Dedifferentiated amniotic fluid mesenchymal stem cell (primary cell): ENCODE measurements around the gene CCDC192.

Experiments used
- DNase-seq: peaks from one replicate; pipeline ENCODE4 v3.0.0-alpha.2; 2016; ENCODE audit errors: extremely low spot score

The CCDC192 gene

GRCh38 chr5:127884416-127884815 lies 181.2 kb downstream of the CCDC192 start:
- no peak for DNase-seq

GRCh38 chr5:127885176-127885575 lies 182.0 kb downstream of the CCDC192 start:
- DNase-seq: no peak

DNA sequence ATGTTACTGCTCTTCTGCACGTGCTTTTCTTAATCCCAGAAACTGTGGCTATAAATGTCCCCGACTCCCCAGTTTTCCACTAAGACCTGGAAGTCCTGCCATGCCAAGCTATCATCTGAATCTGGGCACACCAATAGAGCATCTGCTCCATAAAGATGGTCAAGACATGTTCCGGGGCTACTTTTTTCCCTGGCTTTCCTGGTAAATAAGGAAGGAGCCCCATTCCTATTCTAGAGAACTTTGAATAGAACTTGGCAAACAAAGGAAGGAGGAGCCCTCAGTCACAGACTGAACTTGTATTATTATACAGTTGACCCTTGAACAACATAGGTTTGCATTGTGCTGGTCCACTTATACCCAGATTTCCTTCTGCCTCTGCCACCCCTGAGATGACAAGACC lies 182.9 kb downstream of the CCDC192 start:
- no peak for DNase-seq

- DNase-seq: no peak
Measured at GRCh38 chr5:127887282-127887681, 184.1 kb downstream of the CCDC192 start.

DNA sequence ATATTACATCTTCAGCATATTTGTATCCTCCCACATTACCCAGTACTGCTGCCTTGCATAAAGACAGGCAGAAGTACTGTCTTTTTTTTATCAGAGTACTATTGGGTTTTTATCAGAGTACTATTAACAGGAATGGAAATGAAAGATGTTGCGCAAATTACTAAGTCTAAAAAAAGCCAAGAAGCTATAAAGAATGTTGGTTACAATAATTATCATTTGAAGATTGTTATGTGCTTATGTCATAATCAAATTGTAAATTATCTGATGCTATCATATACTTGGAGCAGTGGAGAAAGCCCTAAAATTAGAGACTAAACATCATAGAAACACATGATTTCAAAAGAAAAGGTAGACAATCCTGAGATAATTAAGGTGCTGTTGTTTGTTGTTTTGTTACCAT lies 188.8 kb downstream of the CCDC192 start:
- DNase-seq: no peak

GRCh38 chr5:127892467-127893207 lies 189.4 kb downstream of the CCDC192 start:
- no peak for DNase-seq

DNA sequence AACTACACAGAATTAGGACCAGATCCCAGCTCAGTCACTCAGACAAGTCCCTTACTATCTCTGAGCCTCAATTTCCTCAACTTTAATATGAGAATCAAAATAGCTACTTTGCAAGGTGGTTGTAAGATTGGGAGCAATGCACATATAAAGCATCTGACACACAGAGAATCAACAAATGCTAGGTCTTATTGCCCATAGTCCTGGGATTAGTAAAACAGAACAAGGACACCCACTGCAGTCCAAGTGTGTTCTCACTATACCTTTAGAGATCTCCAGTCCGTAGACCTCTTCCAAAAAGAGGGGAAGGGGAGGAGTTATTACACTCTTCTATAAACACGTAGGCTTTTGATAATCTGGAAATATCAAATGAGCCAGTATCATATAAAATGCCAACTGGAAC lies 190.0 kb downstream of the CCDC192 start:
- DNase-seq: no peak

DNA sequence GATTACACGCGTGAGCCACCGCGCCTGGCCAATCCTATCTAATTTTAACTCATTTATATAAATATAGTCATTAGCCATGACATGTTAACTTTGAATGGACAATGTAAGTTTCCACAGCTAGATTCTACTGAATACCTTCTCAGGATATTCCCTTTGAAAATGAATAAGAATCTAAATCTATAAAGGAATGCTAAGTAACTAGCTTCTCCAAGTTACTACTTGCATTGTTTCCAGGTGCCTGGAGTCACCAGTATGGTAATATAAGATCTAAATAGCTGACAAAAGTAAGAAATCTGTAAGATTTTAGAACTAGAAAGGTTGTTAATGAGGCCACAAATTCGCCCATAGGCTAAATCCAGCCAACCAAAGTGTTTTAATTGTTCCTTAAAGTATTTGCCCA lies 191.3 kb downstream of the CCDC192 start:
- DNase-seq: no peak

DNA sequence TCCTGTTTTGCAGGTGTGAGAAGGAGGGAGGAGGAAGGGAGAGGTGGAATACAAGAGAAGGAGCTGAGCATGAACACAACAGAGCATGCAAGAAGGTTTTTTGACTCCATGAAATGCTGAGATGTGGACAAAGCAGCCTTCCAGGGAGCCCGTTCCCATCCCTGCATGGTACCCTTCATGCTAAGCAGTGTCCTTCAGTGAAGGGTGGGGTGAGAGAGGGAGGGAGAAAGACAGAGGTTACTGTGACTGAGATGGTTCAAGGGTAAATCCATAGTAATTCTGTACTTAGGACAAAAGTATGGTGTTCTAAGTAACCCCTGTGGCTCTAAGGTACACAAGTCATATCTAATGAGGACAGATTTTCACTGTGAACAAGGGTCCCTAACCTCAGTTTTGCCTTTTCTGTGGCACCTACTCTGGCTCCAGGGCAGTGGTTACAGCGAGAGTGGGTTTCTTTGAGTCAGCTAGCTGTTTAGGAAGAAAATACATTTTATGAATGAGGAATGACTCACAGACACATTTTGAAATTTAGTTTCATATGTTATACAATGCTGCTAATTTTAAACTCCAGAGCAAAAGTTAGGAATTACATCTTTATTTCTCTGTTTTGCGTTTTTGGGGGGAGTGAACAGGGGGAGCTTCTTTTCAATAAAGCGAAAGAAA lies 195.5 kb downstream of the CCDC192 start:
- DNase-seq: no peak

DNA sequence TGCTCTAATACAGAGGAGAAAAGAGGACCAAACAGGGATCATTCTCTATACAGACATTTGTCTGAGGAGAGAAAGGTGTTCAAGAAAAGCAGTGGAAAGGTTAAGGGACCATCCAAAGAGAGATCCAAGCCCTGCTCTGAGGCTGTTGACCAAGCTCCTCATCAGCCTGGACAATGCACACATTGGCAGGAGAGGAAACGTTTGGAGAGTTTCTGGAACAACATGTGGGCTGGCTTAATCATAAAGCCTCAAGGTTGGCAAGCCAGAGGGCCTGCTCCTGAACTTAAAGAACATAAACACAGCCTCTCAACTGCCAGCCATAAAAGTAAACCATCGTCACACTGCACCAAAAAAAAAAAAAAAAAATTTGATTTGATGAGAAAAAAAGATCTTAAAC lies 196.0 kb downstream of the CCDC192 start:
- no peak for DNase-seq

- no peak for DNase-seq
Measured at GRCh38 chr5:127906562-127907204, 203.5 kb downstream of the CCDC192 start.

GRCh38 chr5:127907907-127908306 lies 204.7 kb downstream of the CCDC192 start:
- no peak for DNase-seq

- DNase-seq: no peak
Measured at GRCh38 chr5:127909066-127909465, 205.9 kb downstream of the CCDC192 start.

- no peak for DNase-seq
Measured at GRCh38 chr5:127909821-127910220, 206.6 kb downstream of the CCDC192 start.

GRCh38 chr5:127910307-127910956 lies 207.2 kb downstream of the CCDC192 start:
- DNase-seq: no peak

- DNase-seq: no peak
Measured at GRCh38 chr5:127911619-127912018, 208.4 kb downstream of the CCDC192 start.

DNA sequence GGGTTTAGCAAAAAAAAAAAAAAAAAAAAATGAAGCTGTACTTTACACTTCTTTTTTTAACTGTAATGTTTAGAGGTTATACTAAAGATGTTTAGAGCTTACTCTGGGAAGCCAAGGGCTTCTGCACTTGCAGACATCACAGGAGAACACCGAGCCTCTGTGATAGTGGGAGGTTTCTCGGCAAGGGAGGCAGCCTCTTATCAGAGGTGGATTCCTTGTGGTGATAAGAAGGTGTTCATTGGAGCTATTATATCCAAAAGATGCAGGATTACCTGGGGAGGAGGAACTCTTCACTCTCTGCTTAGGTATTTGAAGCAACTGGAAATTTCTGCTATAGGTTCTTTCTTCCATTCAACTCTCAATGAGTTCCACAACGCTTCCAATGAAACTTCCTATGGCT lies 209.2 kb downstream of the CCDC192 start:
- DNase-seq: no peak

- DNase-seq: no peak
Measured at GRCh38 chr5:127916885-127917573, 213.8 kb downstream of the CCDC192 start.

- no peak for DNase-seq
Measured at GRCh38 chr5:127919006-127919796, 216.0 kb downstream of the CCDC192 start.

DNA sequence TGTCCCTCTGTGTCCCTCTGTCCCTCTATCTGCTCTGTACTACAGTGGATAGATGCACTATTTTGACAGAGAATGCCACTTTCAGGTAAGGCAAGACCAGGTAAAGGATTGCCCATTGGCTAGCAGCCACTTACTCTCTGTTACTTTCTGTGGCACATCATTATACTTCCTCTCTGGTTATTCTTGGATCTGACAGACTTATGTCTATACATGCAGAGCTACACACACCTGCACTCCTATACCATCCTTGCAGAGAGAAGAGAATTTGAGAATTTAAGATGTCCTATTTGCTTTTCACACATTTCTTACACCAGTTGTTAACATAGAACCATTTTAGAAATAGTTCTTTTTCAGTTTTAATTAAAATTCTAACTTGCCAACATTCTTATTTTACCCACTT lies 216.6 kb downstream of the CCDC192 start:
- DNase-seq: no peak

DNA sequence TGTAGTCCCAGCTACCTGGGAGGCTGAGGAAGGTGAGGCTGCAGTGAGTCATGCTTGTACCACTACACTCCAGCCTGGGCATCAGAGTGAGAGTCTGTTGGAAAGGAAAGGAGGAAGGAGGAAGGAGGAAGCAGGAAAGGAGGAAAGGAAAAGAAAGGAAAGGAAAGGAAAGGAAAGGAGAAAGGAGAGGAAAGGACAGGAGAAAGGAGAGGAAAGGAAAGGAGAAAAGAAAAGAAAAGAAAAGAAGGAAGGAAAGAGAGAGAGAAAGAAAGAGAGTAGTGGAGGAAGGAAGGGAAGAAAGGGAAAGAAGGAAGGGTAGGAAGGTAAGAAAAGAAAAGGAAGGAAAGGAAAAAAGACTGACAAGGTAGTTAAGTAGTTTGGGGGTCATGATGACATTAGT lies 217.7 kb downstream of the CCDC192 start:
- no peak for DNase-seq
